HepG2 (cell line): Measurements from ENCODE around the gene HINT2. TPM values are rescaled to one million over a fixed set of nuclear protein-coding genes. Genes with fewer than 3 reads are reported as not detected.

Experiments used
- ATF2 ChIP-seq: sonication (generic); formaldehyde crosslinking; IDR thresholded peaks from 2 replicates; pipeline ENCODE4 v1.4.0; 2020; ENCODE audit warnings: missing genetic modification reagents
- CENPX ChIP-seq: sonication (generic); formaldehyde crosslinking; IDR thresholded peaks from 2 replicates; pipeline ENCODE4 v1.9.0; 2021; ENCODE audit warnings: mild to moderate bottlenecking, missing genetic modification reagents, moderate library complexity
- CHCHD3 ChIP-seq: sonication (generic); formaldehyde crosslinking; IDR thresholded peaks from 2 replicates; pipeline ENCODE4 v1.8.0; 2022; ENCODE audit warnings: mild to moderate bottlenecking, missing genetic modification reagents, moderate library complexity
- CREB3 ChIP-seq: sonication (generic); formaldehyde crosslinking; IDR thresholded peaks from 2 replicates; pipeline ENCODE4 v1.5.0; 2020; ENCODE audit warnings: missing genetic modification reagents
- HNF4A ChIP-seq: sonication (generic); formaldehyde crosslinking; IDR thresholded peaks from 2 replicates; pipeline ENCODE4 v1.4.0; 2020; ENCODE audit warnings: missing genetic modification reagents
- HNF4G ChIP-seq, 2 experiments: sonication (generic) in 1 of 2; formaldehyde crosslinking in 1 of 2; IDR thresholded peaks; 2 replicates each; pipeline versions ENCODE4 v1.4.0 to v1.6.1; 2011 to 2020; ENCODE audit warnings: borderline replicate concordance in 2 of 2, low read depth in 2 of 2, mild to moderate bottlenecking in 2 of 2, low read length in 1 of 2, missing genetic modification reagents in 1 of 2, moderate library complexity in 1 of 2
- MXD1 ChIP-seq: sonication (generic); formaldehyde crosslinking; IDR thresholded peaks from 2 replicates; pipeline ENCODE4 v1.4.0; 2020; ENCODE audit warnings: mild to moderate bottlenecking, missing genetic modification reagents
- MXD3 ChIP-seq: IDR thresholded peaks from 2 replicates; pipeline ENCODE4 v1.6.1; 2016; ENCODE audit warnings: mild to moderate bottlenecking, missing biosample characterization, missing genetic modification reagents
- PBX2 ChIP-seq: IDR thresholded peaks from 2 replicates; pipeline ENCODE4 v1.6.1; 2016; ENCODE audit warnings: control low read depth
- PPARG ChIP-seq: conservative IDR thresholded peaks from 2 replicates; pipeline ENCODE4 v1.6.1; 2016; ENCODE audit warnings: missing biosample characterization, missing genetic modification reagents
- SALL1 ChIP-seq: sonication (generic); formaldehyde crosslinking; IDR thresholded peaks from 2 replicates; pipeline ENCODE4 v1.8.0; 2022; ENCODE audit warnings: mild to moderate bottlenecking, missing genetic modification reagents
- SP2 ChIP-seq: sonication (generic); formaldehyde crosslinking; IDR thresholded peaks from 2 replicates; pipeline ENCODE4 v1.5.1; 2020; ENCODE audit warnings: mild to moderate bottlenecking, missing genetic modification reagents
- SP4 ChIP-seq: sonication (generic); formaldehyde crosslinking; IDR thresholded peaks from 2 replicates; pipeline ENCODE4 v1.8.1; 2023; ENCODE audit warnings: mild to moderate bottlenecking, missing genetic modification reagents
- TBX2 ChIP-seq: sonication (generic); formaldehyde crosslinking; IDR thresholded peaks from 2 replicates; pipeline ENCODE4 v1.5.0; 2020; ENCODE audit warnings: missing genetic modification reagents, mild to moderate bottlenecking, borderline replicate concordance
- ZNF225 ChIP-seq: sonication (generic); formaldehyde crosslinking; IDR thresholded peaks from 2 replicates; pipeline ENCODE4 v1.4.0; 2020; ENCODE audit warnings: mild to moderate bottlenecking, missing genetic modification reagents
- ZNF687 ChIP-seq: sonication (generic); formaldehyde crosslinking; IDR thresholded peaks from 2 replicates; pipeline ENCODE4 v1.5.1; 2020; ENCODE audit warnings: mild to moderate bottlenecking, missing genetic modification reagents, moderate library complexity
- polyA plus RNA-seq, 8 experiments: library from polyadenylated mRNA; depleted of rRNA in 3 of 8; stranded (reverse) in 7 of 8; unstranded in 1 of 8; fragments of >200 nt; fragmentation: Illumina TruSeq in 4 of 8; extraction: Trizol in 4 of 8; gene quantifications; 2 replicates each; pipeline versions ENCODE4 v1.2.1 to v1.2.3, GENCODE V29; 2011 to 2016; ENCODE audit warnings: low read depth in 4 of 8, missing spikeins in 1 of 8, mixed read lengths in 1 of 8; ENCODE audit not compliant: insufficient read depth in 1 of 8
- total RNA-seq, 5 experiments: library from RNA; depleted of rRNA; stranded (reverse); fragments of >200 nt; fragmentation: Illumina TruSeq; extraction: Trizol; gene quantifications; 2 replicates each; pipeline ENCODE4 v1.2.3, GENCODE V29; 2016; ENCODE audit warnings: low read depth in 1 of 5

HINT2 gene
- total and polyA plus RNA-seq, 2 of the 13 experiments (the other 11 are each of a cell fraction or from before 2014, with no cell fraction given), result 37.9 to 56.2 TPM

- TF ChIP-seq ATF2 (CRISPR knock-in tag) (no peak), CREB3 (no peak), CENPX (CRISPR knock-in tag) (no peak), TBX2 (CRISPR knock-in tag) (no peak), SALL1 (CRISPR knock-in tag) (peak; percentile 48; the same call in 1 of the 2 replicates), PBX2 (CRISPR knock-in tag) (no peak), ZNF687 (peak; percentile 58), PPARG (peak; percentile 78), MXD3 (CRISPR knock-in tag) (no peak), HNF4G (IDR thresholded peaks at IDR 0.05; ENCODE audit: borderline replicate concordance, low read depth, low read length) (peak; percentile 51; the same call in 1 of the 2 replicates), HNF4G (CRISPR knock-in tag; IDR thresholded peaks at IDR 0.05; ENCODE audit: borderline replicate concordance, low read depth) (no peak), ZNF225 (CRISPR knock-in tag) (no peak), SP2 (CRISPR knock-in tag) (no peak), MXD1 (0 out of 2 replicates have a peak, but pooled peaks have one; percentile 38), CHCHD3 (CRISPR knock-in tag) (no peak), SP4 (CRISPR knock-in tag) (no peak), HNF4A (peak; percentile 70)
Measured at GRCh38 chr9:35801328-35802128, 13.3 kb downstream of the HINT2 start (continued).
